Measurements from ENCODE around the gene CDHR3. TPM values are rescaled to one million over a fixed set of nuclear protein-coding genes. Genes with fewer than 3 reads are reported as not detected.

CDHR3 gene
- total RNA-seq, 4 donors from 2014 or later = 20.6 to 82.5 (median 49.7) TPM

DNA sequence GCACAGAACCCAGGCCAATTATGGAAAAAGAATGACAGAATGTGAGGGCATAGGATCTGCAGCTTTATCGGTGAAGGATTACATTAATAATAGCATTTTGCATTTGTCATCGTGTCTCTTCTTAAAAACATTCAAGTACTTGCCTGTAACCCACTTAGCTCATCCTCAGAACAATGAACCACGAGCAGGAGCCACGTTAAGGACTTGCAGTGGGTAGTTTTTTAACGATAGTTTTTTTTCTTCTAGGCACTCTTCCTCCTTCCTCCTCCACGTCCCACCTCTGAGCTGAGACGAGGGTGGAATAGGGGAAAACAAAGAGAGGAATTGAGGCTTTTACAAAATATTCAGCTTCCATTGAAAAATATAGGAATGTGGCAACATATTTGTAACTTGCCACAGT is 27.1 kb downstream of the CDHR3 start:
- TF ChIP-seq POLR2A (IDR thresholded peaks at IDR 0.05) (no peak), CTCF (IDR thresholded peaks at IDR 0.05) (no peak)
- Histone ChIP-seq H3K27ac (no peak overlapping the region), H3K4me3 (no peak overlapping the region), H3K36me3 (no peaks in the 10 kb centered on the region), H3K27me3 (no peaks in the 10 kb centered on the region), H3K9me3 (no peaks in the 10 kb centered on the region), H3K4me1 (no peaks in the 10 kb centered on the region)
- DNase-seq = no peak

DNA sequence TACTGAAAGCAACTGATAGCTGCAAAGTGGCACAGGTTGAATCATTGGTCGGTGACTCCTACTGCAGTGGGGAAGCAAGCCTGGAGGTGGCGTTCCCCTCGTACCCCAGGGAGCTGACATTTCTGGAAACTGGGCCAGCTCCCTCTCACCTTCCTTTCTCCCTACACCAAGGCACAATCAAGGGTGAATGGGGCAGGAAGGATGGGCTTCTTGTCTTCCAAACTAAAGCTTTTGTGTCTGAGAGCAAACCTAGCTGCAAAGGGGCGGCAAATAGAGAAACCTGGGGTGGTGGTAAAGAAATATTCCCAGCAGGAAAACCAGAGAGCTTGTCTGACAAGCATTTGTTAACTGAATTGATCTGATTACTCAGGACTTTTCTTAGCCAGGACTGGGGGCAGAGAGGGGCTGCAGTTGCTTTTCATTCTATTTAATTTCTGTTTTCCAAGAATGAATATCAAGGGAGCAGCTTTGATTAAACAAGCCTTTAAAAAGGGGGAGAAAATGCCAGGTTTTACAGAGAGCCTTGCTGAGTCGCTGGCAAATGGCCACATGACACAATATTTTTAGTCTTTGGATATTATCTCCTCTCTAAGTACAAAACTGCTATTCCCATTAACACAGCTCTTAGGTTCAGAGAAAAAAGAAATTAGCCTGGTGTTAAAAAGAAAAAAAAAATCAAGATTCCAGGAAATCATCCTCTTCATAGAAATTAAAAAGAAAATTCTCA is 27.8 kb downstream of the CDHR3 start:
- H3K27ac ChIP-seq = no peak overlapping the region
- H3K4me3 ChIP-seq = no peak overlapping the region
- TF ChIP-seq POLR2A (IDR thresholded peaks at IDR 0.05) (no peak), CTCF (IDR thresholded peaks at IDR 0.05) (no peak)
- no peaks in the 10 kb centered on the region for H3K4me1 ChIP-seq
- no peaks in the 10 kb centered on the region for H3K27me3 ChIP-seq
- no peak for DNase-seq
- no peaks in the 10 kb centered on the region for H3K36me3 ChIP-seq
- no peaks in the 10 kb centered on the region for H3K9me3 ChIP-seq

- Histone ChIP-seq H3K9me3 (no peaks in the 10 kb centered on the region), H3K27ac (no peak overlapping the region), H3K27me3 (no peaks in the 10 kb centered on the region), H3K4me3 (no peak overlapping the region), H3K36me3 (no peaks in the 10 kb centered on the region), H3K4me1 (no peaks in the 10 kb centered on the region)
- DNase-seq = no peak
- TF ChIP-seq CTCF (IDR thresholded peaks at IDR 0.05) = no peak
Observed at GRCh38 chr7:105992905-105993304, 29.8 kb downstream of the CDHR3 start.

DNA sequence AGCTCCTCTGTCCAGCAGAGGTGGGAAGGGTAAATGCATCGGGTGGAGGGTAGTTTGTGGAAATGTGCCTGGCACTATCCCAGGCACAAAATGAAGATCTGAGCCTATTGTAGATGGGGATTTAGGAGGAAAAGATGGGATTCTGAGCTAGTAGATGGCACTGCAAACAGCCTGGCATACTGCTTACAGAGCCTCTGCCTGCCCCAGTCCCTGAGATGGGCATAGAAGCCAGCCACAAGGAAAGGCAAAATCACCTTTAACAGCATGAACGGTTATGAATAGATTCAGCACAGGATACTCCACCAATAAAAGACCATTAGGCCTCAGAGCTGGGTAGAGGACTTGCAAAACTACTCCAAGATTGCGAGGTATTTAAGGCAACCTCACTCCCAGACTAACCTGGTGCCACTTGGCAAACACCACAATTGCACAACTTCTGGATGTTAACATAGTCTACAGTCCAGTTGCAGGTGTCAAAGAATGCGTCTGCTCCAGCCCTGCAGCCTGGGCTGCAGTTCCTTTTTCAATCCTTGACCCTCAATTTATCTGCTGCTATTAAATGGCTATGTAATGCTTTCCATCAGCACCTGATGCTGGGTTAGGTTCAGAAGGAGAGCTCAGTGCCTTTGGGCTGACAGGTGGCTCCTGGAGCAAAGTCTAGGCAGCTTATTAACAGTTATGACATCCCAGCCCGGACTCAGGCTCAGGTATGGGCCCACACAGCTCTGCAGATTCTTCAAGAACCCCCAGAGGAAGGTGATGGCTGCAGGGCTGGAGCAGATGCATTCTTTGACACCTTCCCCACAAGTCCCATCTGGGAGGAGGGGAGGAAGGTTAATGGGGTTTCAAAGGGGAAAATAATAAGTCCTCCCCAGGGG is 34.0 kb downstream of the CDHR3 start:
- DNase-seq = no peak
- Histone ChIP-seq H3K4me3 (no peak overlapping the region), H3K9me3 (no peaks in the 10 kb centered on the region), H3K4me1 (no peaks in the 10 kb centered on the region), H3K36me3 (no peaks in the 10 kb centered on the region), H3K27ac (no peak overlapping the region), H3K27me3 (no peaks in the 10 kb centered on the region)
- no peak for TF ChIP-seq CTCF (IDR thresholded peaks at IDR 0.05)
- no peak for TF ChIP-seq POLR2A (IDR thresholded peaks at IDR 0.05)

- no peak overlapping the region for H3K27ac ChIP-seq
- TF ChIP-seq CTCF (IDR thresholded peaks at IDR 0.05) (no peak), POLR2A (IDR thresholded peaks at IDR 0.05) (no peak)
- no peak overlapping the region for H3K4me3 ChIP-seq
- H3K9me3 ChIP-seq = no peaks in the 10 kb centered on the region
- no peaks in the 10 kb centered on the region for H3K27me3 ChIP-seq
- DNase-seq = no peak
- no peaks in the 10 kb centered on the region for H3K4me1 ChIP-seq
- H3K36me3 ChIP-seq = no peaks in the 10 kb centered on the region
Observed at GRCh38 chr7:105999256-105999655, 36.2 kb downstream of the CDHR3 start.
